Measurements from ENCODE around the gene CCSER1. TPM values are rescaled to one million over a fixed set of nuclear protein-coding genes. Genes with fewer than 3 reads are reported as not detected.
A peak's percentile ranks its signal among the peaks of the same experiment; 100 is the strongest.
"Not testable (repeated sequence)": the region's sequence is repeated elsewhere in the genome, so short reads cannot be mapped to it uniquely, and the experiment has no call there.

The CCSER1 gene
- total RNA-seq, 1 donor from 2014 or later, result 18.1 TPM

GRCh38 chr4:90837241-90837640 lies 710.0 kb downstream of the CCSER1 start:
- no peak overlapping the region for H3K27ac Mint-ChIP-seq
- H3K4me1 Mint-ChIP-seq (ENCODE audit: unreplicated experiment), result peaks cover under 1% of the 10 kb centered on the region
- H3K27me3 Mint-ChIP-seq, result no peaks in the 10 kb centered on the region
- no peak for DNase-seq (ENCODE audit: extremely low spot score, unreplicated experiment)
- no peaks in the 10 kb centered on the region for H3K36me3 Mint-ChIP-seq
- no peak overlapping the region for H3K4me3 Mint-ChIP-seq
- TF ChIP-seq, protein P1, sequence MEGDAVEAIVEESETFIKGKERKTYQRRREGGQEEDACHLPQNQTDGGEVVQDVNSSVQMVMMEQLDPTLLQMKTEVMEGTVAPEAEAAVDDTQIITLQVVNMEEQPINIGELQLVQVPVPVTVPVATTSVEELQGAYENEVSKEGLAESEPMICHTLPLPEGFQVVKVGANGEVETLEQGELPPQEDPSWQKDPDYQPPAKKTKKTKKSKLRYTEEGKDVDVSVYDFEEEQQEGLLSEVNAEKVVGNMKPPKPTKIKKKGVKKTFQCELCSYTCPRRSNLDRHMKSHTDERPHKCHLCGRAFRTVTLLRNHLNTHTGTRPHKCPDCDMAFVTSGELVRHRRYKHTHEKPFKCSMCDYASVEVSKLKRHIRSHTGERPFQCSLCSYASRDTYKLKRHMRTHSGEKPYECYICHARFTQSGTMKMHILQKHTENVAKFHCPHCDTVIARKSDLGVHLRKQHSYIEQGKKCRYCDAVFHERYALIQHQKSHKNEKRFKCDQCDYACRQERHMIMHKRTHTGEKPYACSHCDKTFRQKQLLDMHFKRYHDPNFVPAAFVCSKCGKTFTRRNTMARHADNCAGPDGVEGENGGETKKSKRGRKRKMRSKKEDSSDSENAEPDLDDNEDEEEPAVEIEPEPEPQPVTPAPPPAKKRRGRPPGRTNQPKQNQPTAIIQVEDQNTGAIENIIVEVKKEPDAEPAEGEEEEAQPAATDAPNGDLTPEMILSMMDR (conservative IDR thresholded peaks at IDR 0.05), result no peak
- H3K9me3 Mint-ChIP-seq, result peaks cover 5% of the 10 kb centered on the region

- not testable (repeated sequence) for H3K4me1 Mint-ChIP-seq (ENCODE audit: unreplicated experiment); H3K36me3 Mint-ChIP-seq; H3K27me3 Mint-ChIP-seq; H3K9me3 Mint-ChIP-seq; H3K4me3 Mint-ChIP-seq; DNase-seq (ENCODE audit: extremely low spot score, unreplicated experiment); H3K27ac Mint-ChIP-seq
Measured at GRCh38 chr4:90838859-90839258, 711.7 kb downstream of the CCSER1 start.

DNA sequence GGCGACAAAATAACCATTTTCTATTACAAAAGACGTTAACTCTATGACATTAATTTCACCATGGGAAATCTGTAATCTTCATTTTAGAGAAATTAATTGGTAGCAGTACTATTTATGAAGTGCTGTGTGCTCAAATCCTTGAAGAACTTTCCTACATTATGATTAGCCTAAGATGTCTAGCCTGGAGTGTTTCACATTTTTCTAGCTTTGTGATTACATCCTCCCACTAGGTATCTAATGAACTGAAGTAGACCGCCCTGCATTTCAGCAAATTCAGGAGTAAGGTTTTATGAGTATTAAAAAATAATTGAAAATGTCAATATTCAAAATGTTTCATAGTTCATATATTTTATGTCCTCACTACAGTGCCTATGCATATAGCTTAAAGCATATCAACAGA lies 713.1 kb downstream of the CCSER1 start:
- H3K4me1 Mint-ChIP-seq (ENCODE audit: unreplicated experiment), result peaks cover 7% of the 10 kb centered on the region
- no peak for DNase-seq (ENCODE audit: extremely low spot score, unreplicated experiment)
- H3K36me3 Mint-ChIP-seq, result no peaks in the 10 kb centered on the region
- H3K4me3 Mint-ChIP-seq, result no peak overlapping the region
- H3K27me3 Mint-ChIP-seq, result no peaks in the 10 kb centered on the region
- TF ChIP-seq, protein P1 (conservative IDR thresholded peaks at IDR 0.05), result no peak
- peaks cover 5% of the 10 kb centered on the region for H3K9me3 Mint-ChIP-seq
- H3K27ac Mint-ChIP-seq, result no peak overlapping the region

- TF ChIP-seq, protein P1 (conservative IDR thresholded peaks at IDR 0.05), result no peak
- H3K4me3 Mint-ChIP-seq, result peak overlapping the region; percentile 55
- peaks cover 7% of the 10 kb centered on the region for H3K4me1 Mint-ChIP-seq (ENCODE audit: unreplicated experiment)
- H3K27ac Mint-ChIP-seq, result peak overlapping the region; percentile 87
- H3K27me3 Mint-ChIP-seq, result no peaks in the 10 kb centered on the region
- H3K9me3 Mint-ChIP-seq, result peaks cover 5% of the 10 kb centered on the region
- H3K36me3 Mint-ChIP-seq, result no peaks in the 10 kb centered on the region
- DNase-seq (ENCODE audit: extremely low spot score, unreplicated experiment), result no peak
Measured at GRCh38 chr4:90840828-90841227, 713.6 kb downstream of the CCSER1 start.

DNA sequence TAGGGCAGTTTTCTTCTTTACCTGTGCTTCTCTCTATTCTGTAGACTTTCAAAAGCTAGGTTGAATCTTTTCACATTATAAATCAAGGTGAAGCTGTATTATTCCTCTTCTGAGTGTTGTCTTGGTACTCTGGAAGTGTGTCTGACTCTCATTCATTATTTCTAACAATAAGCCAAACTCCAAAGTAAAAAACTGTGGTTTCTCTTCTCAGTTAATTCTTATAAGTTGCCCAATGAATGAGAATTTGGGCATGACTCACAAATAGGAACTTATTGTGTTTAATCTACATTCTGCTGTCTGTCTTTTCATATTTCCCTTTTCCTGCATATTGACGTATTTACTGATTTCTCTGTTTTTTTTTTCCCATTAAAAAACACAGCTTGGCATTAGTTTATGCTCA lies 714.5 kb downstream of the CCSER1 start:
- no peaks in the 10 kb centered on the region for H3K36me3 Mint-ChIP-seq
- no peak overlapping the region for H3K4me3 Mint-ChIP-seq
- TF ChIP-seq, protein P1 (conservative IDR thresholded peaks at IDR 0.05), result no peak
- peaks cover 5% of the 10 kb centered on the region for H3K9me3 Mint-ChIP-seq
- no peaks in the 10 kb centered on the region for H3K27me3 Mint-ChIP-seq
- peaks cover 7% of the 10 kb centered on the region for H3K4me1 Mint-ChIP-seq (ENCODE audit: unreplicated experiment)
- H3K27ac Mint-ChIP-seq, result peak overlapping the region; percentile 47
- DNase-seq (ENCODE audit: extremely low spot score, unreplicated experiment), result no peak

DNA sequence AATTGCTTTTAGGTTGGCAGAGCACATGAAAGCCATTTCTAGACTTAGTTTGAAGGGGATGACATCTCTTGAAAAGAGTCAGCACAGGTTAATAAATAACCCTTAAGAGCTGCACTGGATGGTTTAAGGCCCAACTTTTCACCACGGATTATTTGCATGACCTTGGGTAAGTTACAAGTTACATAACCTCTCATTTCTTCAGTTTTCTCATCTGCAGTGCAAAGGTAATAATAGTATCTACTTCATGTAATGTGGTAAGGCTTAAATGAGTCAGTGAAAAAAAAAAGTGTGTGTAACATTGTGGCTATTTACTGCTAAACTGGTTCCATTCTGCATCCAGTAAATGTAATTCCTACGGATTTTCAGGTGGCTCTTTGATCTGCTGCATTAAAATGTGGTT lies 715.8 kb downstream of the CCSER1 start:
- DNase-seq (ENCODE audit: extremely low spot score, unreplicated experiment), result no peak
- Mint-ChIP-seq H3K4me3 (no peak overlapping the region), H3K36me3 (no peaks in the 10 kb centered on the region), H3K9me3 (peaks cover 5% of the 10 kb centered on the region), H3K27me3 (no peaks in the 10 kb centered on the region), H3K4me1 (ENCODE audit: unreplicated experiment) (peaks cover 7% of the 10 kb centered on the region), H3K27ac (no peak overlapping the region)
- TF ChIP-seq, protein P1 (conservative IDR thresholded peaks at IDR 0.05), result no peak
